CD1c-positive myeloid dendritic cell (primary cell): ENCODE data around the gene TSPAN18.

Experiments
- DNase-seq: peaks from one replicate; pipeline ENCODE4 v3.0.0-alpha.2; 2016; ENCODE audit errors: extremely low spot score

TSPAN18 gene

DNA sequence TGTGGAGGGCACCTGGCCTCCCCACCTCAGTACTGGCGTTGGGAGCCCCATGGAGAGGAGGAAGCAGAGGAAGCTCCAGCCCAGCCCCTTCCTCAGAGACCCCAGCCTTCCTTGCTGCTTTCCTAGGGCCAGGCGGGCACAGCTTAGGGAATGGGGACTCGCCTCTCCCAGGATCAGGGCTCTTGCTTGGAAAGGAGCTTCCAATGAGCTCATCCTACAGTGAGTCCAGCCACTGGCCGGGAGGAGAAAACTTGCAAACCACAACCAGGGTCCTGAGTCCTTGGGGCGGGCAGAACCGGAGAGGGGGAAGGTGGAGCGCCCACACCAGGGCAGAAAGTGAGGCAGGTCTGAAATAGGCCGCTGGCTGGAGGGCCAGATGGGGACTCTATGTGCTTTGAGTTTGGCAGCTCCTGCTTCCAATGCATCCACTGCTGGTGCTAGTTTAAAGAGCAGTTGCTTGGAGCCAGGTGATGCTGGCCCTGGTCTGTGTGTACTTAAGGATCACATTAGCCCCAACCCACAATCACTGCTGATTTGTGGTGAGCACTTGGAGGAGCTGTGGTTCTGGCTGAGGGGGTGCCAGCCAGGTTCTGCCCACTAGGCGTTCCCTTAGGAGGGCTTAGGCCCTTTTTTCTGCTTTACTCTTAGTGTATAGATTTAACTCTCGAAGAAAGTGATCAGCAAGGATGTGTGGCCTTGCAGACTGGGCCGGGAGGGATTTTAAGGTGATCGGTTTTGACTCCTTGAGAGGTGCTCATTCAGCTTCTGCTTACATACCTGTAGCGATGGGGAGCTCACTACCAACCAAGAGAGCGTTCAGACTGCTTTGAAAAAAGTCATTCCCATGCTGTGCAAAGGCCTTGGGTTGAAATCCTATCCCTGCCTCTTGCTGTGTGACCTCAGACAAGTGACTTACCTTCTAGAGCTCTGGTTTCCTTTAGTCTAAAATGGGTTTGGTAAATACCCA, 142.0 kb downstream of the TSPAN18 start:
- no peak for DNase-seq

DNA sequence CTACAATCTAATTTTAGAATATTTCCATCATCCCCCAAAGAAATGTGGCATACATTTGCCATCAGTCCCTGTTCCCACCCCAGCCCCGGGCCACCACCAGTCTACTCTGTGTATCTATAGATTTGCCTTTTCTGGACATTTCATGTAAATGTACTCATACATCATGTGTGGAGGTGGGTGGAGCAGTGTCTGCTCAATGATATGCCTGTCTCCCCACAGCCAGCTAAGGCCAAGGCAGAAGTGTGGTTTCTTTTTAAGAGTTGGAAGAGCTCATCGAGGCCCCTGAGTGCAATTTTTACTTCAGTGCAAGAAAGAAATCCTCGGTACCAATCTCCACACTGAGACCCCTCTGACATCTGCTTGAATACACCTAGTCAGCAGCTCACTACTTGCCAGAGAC, 143.4 kb downstream of the TSPAN18 start:
- DNase-seq = no peak

DNA sequence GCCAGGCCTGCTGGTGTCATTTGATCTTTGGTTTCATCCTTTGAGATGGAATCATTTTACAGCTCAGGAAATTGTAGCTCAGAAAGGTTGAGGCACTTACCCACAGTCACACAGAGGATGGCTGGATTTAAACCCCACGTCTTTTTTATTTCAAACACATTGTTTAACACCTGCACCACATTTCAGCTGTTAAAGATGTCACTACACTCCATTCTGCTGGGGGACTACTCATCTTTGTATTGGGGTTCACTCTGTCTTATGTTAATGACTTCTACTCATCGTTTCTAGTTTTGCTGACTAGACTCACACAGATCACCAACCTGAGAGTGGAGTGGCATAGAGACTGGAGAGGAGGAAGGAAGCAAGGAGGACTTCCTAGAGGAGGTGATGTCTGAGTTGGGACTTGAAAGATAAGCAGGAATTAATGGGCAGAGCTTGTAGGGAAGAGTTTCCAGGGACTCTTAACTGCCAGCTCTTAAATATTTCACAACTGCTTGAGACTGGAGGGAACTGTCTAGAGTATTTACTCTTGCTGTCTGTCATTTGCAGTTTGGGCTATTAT, 143.9 kb downstream of the TSPAN18 start:
- no peak for DNase-seq

DNA sequence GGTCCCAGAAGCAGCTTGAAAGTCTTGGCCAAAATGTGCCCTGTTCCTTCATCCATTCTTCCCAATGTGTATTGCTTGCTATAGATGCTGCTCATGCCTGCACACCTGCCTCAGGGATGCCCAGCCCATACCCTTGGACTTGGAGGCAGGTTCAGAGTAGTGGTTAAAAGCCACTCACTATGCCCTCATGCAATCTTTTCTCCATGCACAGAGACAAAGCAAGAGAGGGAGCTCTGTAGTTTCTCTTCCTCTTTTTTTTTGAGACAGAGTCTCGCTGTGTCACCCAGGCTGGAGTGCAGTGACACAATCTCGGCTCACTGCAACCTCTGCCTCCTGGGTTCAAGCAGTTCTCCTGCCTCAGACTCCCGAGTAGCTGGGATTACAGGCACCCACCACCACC, 144.9 kb downstream of the TSPAN18 start:
- peak; percentile 57 for DNase-seq

DNA sequence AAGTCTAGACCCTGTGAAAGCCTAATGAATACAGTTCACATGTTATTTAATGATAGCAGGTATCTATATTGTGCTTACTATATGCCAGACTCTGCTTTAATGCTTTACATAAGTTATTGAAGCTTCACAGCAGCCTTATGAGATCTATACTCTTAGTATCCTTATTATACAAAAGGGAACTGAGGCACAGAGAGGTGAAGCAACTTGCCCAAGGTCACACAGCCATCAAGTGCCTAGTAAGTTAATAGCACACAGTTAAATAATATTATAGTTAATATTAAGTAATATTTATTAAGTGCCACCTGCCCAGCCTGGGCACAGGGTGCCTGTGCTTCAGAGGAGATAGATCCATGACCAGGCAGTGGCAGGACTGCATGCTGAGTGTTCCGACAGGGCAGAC, 145.8 kb downstream of the TSPAN18 start:
- DNase-seq = no peak

DNA sequence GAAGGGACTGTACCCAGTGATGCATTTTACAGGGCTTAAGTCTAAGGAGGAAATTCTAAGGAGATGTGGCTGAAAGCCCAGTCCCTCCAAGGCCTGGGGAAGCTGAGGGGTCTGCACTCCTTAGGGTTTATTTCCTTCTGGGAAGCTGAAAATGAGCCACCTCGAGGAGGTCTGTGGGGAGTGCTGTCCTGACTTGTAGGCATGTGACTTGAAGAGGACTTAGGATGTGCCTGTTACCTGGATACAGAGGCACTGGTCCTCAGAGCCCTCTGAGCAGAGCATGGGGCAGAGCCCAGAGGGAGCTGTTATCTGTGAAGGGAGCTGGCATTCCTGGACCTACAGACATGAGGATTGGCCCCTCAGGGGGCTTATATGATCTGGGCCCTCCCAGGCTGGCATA, 146.8 kb downstream of the TSPAN18 start:
- DNase-seq = no peak

DNA sequence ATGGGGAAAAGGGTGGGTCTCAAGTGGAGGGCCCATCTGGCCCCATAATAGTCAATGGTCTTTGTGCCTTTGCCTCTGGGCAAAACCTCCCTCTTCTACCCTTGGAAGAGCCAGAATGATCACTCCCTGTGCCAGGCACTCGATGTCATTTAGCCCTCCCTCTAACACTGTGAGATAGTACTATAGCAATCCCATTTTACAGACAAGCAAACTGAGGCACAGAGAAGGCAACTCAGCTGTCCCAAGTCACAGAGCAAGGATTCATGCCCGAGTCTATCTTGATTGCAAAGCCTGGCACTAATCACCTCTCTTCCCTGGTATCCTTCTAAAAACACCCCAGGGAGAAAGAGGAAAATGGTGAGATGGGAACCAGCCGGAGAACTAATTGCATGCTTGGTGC, 147.5 kb downstream of the TSPAN18 start:
- DNase-seq = no peak

DNA sequence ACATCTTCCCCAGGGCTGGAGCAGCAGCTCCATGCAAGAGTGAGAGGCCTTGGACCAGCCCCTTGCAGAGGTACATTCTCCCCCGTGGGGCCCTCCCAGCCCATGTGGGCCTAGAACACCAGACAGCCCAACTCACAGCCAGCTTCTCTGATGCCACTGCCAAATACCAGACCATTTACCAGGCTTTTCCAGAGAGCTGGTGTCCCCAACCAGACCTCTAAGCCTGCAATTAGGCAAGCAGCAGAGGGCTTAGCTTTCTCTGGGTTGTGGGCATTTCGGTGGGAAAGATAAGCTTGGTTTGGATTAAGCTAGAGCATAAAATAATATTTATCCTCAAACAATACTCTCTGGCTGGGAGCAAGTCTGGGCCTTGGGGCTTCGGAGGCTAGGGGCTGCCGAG, 148.3 kb downstream of the TSPAN18 start:
- no peak for DNase-seq

DNA sequence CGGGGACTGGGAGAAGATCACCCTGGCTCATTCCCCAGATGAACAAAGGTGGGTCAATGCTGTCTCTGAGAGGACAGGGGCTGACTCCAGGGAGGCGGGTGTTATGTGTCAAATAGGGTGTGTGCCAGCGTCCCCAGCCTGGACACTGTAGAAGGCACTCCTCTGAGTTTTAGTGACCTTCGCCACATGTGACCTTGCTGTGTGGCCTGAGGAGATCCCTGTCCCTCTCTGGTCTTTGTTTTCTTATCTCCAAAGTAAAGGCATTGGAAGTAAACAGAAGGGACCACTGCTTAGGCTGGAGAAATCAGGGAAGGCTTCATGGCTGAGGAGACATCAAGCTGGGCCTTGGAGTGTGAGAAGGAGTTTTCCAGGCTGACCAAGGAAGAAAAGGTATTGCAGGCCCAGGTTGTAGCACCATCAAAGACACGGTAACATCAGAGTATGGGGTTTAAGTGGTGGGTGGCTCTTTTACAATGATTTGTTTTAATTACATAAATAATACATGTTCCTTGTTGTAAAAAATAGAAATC, 149.5 kb downstream of the TSPAN18 start:
- no peak for DNase-seq

DNA sequence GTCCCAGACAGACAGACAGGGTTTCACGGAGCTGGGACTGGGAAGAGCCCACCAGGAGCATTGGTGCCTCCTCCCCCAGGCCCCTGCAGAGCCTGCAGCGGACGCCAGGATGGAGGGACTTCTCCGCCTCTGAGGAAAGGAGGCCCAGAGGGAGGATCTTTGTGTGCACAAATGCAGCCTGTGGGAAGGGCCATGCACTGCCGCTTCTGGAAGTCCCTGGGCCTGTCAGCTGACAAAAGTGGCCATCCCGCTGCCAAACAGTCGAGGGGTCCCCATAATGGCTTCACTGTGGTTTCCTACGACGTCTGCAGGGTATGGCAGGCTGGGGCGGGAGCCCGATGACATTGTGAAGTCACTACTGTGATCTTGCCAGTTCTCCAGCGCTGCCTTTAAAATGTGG, 150.1 kb downstream of the TSPAN18 start:
- no peak for DNase-seq

DNA sequence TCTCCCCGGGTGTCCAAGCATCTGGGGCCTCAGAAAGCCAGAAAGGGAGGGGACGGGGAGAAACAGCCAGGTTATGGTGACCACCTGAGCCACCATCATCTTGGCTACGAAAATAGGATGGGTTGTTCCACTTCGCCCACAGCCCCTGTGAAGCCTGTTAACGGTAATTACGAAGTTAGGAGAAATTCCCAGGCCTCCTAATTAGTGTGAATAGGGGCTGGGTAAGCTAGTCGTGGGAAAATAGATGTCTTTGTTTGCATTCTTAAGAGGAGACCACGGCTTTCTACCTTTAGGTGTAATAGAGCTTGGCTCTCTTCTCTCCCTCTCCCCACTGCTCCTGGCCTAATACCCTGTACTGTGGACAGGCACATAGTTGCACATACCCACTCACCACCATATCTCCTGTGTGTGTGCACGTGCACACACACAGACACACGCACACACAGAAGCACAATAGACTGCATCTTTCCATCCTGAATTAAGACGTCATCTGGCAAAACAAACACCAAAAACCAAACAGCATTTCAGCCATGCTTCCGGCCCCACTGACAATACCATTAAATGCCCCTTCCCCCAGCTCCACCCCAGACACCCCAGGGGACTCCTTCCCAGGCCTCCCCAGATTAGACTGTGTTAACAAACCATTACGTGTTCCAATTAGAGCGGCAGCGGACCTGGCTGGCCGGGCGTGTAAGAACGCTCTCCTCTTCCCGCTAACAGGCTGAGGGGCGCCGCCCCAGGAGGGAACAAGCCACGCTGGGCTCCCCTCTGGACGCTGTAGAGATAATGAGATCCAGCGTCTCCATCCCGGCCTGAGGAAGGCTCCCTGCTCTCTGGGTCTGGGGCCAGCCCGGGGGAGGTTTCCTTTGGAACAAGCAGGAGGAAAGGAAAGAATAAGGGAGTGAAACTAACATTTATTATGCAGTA, 151.1 kb downstream of the TSPAN18 start:
- DNase-seq = no peak

DNA sequence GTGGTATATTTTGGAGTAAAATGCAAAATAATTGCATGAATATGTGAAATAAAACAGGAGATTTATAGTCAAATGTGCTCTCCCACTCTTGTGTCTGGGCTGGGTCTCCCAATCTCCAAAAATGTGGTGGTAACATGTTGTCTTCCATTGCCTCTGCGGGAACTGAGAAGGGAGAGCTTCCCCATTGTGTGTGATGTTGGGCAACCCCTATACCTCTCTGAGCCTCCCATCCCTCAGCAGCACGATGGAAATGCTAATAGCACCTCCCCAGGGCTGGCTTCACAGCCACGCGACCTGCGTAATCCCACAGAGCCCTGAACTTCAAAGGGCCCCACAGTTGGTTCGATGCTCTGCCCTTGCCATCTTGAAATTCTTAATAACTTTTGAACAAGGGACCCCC, 151.9 kb downstream of the TSPAN18 start:
- no peak for DNase-seq

DNA sequence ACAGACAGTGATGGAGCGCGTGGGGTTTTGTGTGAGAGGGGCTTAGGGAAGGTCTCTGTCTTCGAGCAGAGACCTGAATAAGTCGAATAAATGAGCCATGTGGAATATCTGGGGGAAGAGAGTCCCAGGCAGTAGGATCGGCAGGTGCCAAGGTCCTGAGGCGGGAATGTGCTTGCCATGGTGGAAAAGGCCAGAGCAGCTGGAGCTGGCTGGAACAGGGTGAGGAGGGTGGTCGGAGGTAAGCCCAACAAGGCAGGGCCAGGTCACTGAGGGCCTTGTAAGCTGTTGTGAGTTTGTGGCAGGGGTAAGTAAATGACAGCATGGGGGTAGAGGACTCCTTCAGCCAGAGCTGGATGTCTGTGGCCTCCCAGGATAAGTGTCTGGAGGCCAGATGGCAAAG, 152.7 kb downstream of the TSPAN18 start:
- no peak for DNase-seq

DNA sequence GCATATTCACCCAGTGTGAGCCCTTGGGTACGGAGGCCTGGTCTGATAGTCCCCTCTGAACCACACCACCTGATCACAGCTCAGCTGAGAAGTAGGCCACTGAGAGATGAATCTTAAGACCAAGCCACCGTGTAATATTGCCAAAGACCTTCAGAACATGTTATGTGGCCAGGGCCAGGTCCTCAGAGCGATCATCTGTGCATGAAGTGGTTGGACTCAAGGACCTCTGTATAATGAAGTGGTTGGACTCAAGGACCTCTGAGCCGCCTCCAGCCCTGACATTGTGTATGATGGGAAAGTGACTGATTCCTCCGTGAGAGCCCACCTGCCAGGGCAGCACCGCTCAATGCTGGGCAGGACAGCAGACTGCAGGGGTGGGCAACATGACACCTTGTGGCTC, 153.7 kb downstream of the TSPAN18 start:
- DNase-seq = no peak

DNA sequence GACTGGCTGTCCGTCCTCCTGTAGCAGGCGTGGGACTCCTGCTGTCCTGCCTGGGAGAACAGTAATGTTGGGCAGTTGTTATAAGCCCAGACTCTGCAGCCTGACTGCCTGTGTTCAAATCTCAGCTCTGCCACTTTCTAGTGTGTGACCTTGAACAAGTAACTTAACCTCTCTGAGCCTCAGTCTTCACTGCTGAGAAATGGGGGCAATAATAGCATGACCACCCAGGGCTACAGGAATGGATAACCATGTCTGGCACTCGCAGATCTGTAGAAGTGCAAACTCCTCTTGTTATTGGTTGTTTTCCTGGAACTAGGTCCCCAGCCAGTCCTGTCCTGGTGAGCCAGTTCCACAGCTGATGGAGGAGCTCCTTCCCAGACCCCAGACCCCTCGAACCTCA, 154.2 kb downstream of the TSPAN18 start:
- no peak for DNase-seq

DNA sequence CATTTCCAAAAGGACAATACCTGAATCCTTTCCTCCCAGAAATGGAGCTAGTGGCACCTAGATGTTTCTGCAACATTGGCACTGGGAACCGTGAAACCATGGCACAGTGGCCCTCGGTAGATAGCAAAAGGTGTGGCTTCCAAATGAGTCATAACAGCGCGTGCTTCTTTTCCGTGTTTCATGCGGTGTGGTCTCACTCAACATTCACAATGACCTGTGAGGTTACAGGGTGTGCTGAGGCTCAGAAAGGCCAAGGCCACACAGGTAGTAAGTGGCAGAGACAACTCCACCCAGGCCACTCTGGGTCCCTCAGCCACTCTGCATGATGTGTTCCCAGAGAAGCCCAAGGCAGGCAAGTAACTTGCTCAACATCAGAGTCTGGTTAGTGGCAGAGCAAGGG, 156.5 kb downstream of the TSPAN18 start:
- DNase-seq = no peak

DNA sequence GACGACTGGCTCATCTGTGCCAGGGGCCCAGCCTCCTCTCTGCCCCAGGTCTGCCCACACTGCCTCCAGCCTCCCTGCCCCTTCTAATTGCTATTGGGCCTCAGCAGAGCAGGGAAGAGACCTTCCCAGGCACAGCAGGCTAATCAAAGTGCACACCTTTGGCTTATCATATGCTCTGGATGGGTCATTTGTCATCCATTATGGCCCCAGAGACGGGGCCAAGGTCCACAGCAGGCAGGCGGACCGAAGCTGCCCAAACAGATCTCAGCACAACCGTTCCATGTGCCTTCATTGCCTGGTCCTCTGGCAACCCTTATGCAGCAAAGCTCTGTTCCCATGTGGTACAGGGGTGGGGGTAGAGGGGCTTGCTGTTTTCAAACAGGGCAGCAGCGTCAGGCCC, 157.3 kb downstream of the TSPAN18 start:
- DNase-seq = no peak

DNA sequence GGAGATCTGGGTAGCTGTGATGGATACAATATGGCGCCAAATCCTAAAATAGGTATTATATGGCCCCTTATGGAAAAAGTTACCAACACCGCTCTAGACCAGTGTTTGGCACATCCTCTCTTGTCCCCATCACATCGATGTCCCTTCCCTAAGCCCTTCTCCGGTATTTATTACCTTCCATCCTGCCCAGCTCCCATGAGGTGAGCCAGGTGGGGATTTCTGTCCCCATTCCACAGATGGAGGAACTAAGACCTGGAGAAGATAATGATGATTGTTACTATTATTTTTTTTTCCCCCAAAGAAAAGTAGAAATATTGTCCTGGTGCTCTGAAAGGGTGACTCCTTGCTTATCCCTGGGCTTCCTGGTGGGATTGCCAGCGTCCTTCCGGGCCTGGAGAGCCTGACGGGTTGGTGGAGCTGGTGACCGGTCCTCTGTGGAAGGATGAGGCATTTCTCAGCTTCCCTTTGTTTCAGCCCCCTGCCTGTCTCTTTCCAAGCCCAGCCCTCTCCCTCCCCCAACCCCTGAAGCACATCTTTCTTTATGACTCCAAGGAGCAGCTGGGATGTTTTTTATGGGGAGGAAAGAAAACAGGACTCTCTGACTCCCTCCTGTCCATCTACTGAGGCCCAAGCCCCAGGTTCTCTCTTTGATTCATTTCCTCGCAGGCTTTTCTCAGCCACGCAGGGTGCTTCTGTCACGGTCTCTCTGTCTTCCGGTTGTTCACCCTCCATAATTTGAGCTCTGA, 158.5 kb downstream of the TSPAN18 start:
- no peak for DNase-seq

DNA sequence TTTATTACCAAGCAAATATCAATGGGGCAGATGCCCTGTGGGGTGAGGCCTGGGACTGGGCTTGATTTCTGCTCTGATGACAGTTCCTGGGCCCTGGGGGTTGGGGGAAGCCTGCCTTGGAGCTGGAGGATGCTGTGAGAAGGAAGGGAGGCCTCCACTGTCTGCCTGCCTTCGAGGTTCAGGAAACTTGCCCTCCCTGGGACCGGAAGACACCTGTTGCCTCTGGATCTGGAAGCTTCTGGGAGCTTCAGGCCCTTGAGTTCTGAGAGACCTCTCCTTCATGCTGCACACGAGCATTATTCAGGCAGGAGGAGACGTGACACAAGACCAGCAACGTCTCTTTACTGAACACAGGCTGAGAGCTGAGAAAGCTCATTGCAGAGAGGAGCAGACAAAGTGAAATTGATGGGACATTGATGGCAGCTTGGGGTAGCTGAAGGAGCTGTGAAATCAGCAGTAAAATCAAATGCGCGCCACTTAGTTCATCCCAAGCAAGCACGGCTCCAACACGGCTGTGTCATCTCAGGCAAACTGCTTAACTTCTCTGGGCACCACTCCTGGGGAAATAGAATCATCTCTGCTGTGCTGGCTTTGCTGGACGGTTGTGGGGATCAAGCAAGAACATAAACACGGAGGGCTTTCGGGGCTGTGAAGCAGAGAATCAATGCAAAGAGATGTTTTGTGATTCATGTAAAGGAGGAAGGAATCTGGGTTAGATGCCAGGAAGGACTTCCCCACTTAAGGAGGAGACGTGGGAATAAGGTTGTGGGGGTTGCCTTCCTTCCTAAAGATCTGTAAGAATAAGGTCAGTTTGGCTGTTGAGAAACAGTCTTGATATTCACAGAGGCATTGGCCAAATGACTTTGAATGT, 159.4 kb downstream of the TSPAN18 start:
- no peak for DNase-seq

DNA sequence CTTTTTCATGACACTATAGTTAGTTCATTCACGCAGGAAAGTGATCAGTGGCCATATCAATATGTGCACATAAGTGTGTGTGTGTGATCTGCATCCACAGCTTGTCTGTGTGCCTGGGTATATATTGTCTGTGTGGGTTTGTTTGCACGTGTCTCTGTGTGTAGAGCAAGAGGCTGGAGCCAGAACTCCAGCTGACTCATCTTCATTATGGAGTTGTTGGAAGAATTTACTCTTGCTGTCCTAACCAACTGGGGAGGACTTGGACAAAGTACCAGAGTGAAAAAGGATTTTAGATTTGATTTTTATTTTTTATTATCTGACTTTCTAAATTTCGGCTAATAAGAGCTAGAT, 160.0 kb downstream of the TSPAN18 start:
- no peak for DNase-seq

DNA sequence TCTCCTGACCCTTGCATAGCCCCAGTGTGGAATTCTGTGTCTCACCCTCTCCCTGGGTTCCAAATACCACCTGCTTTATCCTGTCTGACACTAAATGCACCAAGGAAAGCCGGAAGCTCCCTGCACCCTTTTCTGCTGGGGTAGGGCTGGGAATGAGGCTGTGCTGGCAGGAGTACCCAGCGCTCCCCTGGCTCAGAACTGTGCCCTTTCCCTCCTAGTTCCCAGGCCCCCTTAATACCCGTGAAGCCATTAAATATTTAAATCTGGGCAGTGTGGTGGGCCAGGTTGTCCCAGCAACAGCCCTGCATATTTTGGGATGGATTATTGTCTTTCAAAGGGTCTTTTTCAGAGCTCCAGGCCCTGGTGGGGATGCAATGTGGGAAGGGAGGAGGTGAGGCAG, 160.9 kb downstream of the TSPAN18 start:
- DNase-seq = no peak
